Measurements from ENCODE around the gene MAML2. TPM values are rescaled to one million over a fixed set of nuclear protein-coding genes. Genes with fewer than 3 reads are reported as not detected.
A peak's percentile ranks its signal among the peaks of the same experiment; 100 is the strongest.

MAML2 gene
- total and polyA plus RNA-seq, 2 of the 13 experiments (the other 11 are each of a cell fraction or from before 2014, with no cell fraction given), result 2.3 to 25.9 TPM

DNA sequence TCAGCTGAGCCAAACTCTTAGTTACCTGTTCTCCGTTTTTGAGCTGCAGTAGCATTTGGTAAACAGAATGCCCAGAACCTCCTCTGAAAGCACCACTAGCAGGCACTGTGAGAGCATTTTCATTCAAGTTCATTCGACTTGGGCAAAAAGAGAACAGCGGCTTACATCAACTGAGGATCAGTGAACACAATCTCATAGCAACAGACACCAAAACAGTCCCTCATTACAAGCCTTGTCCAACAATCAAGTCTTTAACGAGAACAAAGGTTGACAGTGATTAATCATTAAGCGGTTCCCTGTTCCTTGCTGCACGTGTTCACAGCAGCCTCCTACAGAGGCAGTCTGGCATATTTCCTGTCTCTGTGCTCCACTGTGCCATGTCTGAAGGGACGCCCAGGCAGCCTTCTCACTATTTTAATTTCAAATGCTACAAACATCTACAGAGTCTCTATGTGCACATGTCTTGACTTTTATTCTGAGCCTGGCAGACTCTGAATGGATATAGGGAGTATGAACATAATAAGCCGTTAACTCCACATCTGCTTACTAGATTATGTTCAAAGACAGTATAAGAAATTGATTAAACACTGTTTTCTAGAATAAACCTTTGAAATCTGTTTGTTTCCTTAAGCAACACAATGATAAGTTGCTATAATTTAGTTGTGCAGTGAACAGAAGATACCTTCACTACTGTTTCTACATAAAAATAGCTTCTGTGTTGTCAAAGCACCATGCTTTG, 330.7 kb downstream of the MAML2 start (continued):
- TF ChIP-seq, protein P1, sequence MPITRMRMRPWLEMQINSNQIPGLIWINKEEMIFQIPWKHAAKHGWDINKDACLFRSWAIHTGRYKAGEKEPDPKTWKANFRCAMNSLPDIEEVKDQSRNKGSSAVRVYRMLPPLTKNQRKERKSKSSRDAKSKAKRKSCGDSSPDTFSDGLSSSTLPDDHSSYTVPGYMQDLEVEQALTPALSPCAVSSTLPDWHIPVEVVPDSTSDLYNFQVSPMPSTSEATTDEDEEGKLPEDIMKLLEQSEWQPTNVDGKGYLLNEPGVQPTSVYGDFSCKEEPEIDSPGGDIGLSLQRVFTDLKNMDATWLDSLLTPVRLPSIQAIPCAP (CRISPR knock-in tag; IDR thresholded peaks at IDR 0.05; ENCODE audit: low read depth), result no peak
- TF ChIP-seq ZNF335 (CRISPR knock-in tag; IDR thresholded peaks at IDR 0.05) (no peak), FLYWCH1 (CRISPR knock-in tag; IDR thresholded peaks at IDR 0.05) (no peak), ZSCAN20 (CRISPR knock-in tag; IDR thresholded peaks at IDR 0.05; ENCODE audit: borderline replicate concordance) (no peak), HIC2 (CRISPR knock-in tag; IDR thresholded peaks at IDR 0.05; ENCODE audit: low read depth) (peak; percentile 62; the same call in 1 of the 2 replicates), ZNF12 (CRISPR knock-in tag; IDR thresholded peaks at IDR 0.05) (no peak; the same call in 1 of the 2 replicates), DNMT3B (CRISPR knock-in tag; conservative IDR thresholded peaks at IDR 0.05) (no peak), IRF2 (CRISPR knock-in tag; IDR thresholded peaks at IDR 0.05) (peak; percentile 91), U2AF2 (IDR thresholded peaks at IDR 0.05; ENCODE audit: low read depth, low read length) (no peak), CCDC6 (CRISPR knock-in tag; IDR thresholded peaks at IDR 0.05) (no peak), ZMAT5 (CRISPR knock-in tag; IDR thresholded peaks at IDR 0.05; ENCODE audit: borderline replicate concordance, low read depth) (no peak), PHF21A (CRISPR knock-in tag; IDR thresholded peaks at IDR 0.05) (peak; percentile 78; the same call in 1 of the 2 replicates), ZNF20 (CRISPR knock-in tag; IDR thresholded peaks at IDR 0.05) (no peak), ZNF44 (CRISPR knock-in tag; IDR thresholded peaks at IDR 0.05) (no peak), RBM22 (optimal IDR thresholded peaks at IDR 0.05; ENCODE audit: low read length) (peak; percentile 40), ZNF7 (CRISPR knock-in tag; IDR thresholded peaks at IDR 0.05) (no peak), NAIF1 (CRISPR knock-in tag; IDR thresholded peaks at IDR 0.05; ENCODE audit: borderline replicate concordance) (no peak)
- TF ChIP-seq, protein P2, sequence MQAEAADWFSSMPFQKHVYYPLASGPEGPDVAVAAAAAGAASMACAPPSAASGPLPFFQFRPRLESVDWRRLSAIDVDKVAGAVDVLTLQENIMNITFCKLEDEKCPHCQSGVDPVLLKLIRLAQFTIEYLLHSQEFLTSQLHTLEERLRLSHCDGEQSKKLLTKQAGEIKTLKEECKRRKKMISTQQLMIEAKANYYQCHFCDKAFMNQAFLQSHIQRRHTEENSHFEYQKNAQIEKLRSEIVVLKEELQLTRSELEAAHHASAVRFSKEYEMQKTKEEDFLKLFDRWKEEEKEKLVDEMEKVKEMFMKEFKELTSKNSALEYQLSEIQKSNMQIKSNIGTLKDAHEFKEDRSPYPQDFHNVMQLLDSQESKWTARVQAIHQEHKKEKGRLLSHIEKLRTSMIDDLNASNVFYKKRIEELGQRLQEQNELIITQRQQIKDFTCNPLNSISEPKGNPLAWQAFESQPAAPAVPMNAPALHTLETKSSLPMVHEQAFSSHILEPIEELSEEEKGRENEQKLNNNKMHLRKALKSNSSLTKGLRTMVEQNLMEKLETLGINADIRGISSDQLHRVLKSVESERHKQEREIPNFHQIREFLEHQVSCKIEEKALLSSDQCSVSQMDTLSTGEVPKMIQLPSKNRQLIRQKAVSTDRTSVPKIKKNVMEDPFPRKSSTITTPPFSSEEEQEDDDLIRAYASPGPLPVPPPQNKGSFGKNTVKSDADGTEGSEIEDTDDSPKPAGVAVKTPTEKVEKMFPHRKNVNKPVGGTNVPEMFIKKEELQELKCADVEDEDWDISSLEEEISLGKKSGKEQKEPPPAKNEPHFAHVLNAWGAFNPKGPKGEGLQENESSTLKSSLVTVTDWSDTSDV (CRISPR knock-in tag; IDR thresholded peaks at IDR 0.05), result no peak
- TF ChIP-seq, protein P3, sequence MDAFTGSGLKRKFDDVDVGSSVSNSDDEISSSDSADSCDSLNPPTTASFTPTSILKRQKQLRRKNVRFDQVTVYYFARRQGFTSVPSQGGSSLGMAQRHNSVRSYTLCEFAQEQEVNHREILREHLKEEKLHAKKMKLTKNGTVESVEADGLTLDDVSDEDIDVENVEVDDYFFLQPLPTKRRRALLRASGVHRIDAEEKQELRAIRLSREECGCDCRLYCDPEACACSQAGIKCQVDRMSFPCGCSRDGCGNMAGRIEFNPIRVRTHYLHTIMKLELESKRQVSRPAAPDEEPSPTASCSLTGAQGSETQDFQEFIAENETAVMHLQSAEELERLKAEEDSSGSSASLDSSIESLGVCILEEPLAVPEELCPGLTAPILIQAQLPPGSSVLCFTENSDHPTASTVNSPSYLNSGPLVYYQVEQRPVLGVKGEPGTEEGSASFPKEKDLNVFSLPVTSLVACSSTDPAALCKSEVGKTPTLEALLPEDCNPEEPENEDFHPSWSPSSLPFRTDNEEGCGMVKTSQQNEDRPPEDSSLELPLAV (CRISPR knock-in tag; conservative IDR thresholded peaks at IDR 0.05; ENCODE audit: low read depth), result no peak
- TF ChIP-seq, protein P4, sequence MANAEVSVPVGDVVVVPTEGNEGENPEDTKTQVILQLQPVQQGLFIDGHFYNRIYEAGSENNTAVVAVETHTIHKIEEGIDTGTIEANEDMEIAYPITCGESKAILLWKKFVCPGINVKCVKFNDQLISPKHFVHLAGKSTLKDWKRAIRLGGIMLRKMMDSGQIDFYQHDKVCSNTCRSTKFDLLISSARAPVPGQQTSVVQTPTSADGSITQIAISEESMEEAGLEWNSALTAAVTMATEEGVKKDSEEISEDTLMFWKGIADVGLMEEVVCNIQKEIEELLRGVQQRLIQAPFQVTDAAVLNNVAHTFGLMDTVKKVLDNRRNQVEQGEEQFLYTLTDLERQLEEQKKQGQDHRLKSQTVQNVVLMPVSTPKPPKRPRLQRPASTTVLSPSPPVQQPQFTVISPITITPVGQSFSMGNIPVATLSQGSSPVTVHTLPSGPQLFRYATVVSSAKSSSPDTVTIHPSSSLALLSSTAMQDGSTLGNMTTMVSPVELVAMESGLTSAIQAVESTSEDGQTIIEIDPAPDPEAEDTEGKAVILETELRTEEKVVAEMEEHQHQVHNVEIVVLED (CRISPR knock-in tag; IDR thresholded peaks at IDR 0.05; ENCODE audit: borderline replicate concordance), result peak; percentile 59; the same call in 1 of the 2 replicates
